WTC11 (cell line): ENCODE results near the gene KCNK16. TPM values are rescaled to one million over a fixed set of nuclear protein-coding genes. Genes with fewer than 3 reads are reported as not detected.

Experiments
- ATAC-seq: fragments of 200-7000 bp; cut with Tn5 transposase; 2 replicates; pipeline ENCODE4 v1.10.0; 2021; ENCODE audit warnings: mild to moderate bottlenecking, moderate library complexity
- CTCF ChIA-PET: fragments of 300-600 bp; sonication (Branson Sonifier 250); formaldehyde crosslinking; loops from one replicate; lab custom pipeline; 2021; ENCODE audit warnings: antibody characterized with exemption; lab: Charles Lee
- POLR2A ChIA-PET: fragments of 350-600 bp; sonication (Branson Sonifier 250); formaldehyde crosslinking; loops from one replicate; lab custom pipeline; 2021; ENCODE audit warnings: antibody characterized with exemption; lab: Charles Lee
- DNase-seq: peaks from one replicate; pipeline ENCODE4 v3.0.0; 2021; ENCODE audit warnings: low spot score
- H3K27ac Mint-ChIP-seq: 2 replicates; pipeline ENCODE4 v1.8.0; 2021; ENCODE audit warnings: mixed read lengths
- H3K27me3 Mint-ChIP-seq: 2 replicates; pipeline ENCODE4 v1.8.0; 2021; ENCODE audit warnings: low read depth, mild to moderate bottlenecking, moderate library complexity, mixed read lengths
- H3K36me3 Mint-ChIP-seq: 2 replicates; pipeline ENCODE4 v1.8.0; 2021; ENCODE audit warnings: mixed read lengths
- H3K4me1 Mint-ChIP-seq: 2 replicates; pipeline ENCODE4 v1.8.0; 2022; ENCODE audit warnings: mixed read lengths
- H3K4me3 Mint-ChIP-seq: 2 replicates; pipeline ENCODE4 v1.8.0; 2021; ENCODE audit warnings: mild to moderate bottlenecking, moderate library complexity, mixed read lengths
- H3K9me3 Mint-ChIP-seq: 2 replicates; pipeline ENCODE4 v1.8.0; 2021; ENCODE audit warnings: mixed read lengths
- CREB1 ChIP-seq: sonication (generic); formaldehyde crosslinking; IDR thresholded peaks from 2 replicates; pipeline ENCODE4 v1.8.0; 2023; ENCODE audit warnings: mild to moderate bottlenecking, missing genetic modification reagents
- GRHL2 ChIP-seq: fragments of 250-450 bp; sonication (Bioruptor Pico); IDR thresholded peaks from 2 replicates; pipeline ENCODE4 v1.8.0; 2022; ENCODE audit warnings: mild to moderate bottlenecking, moderate library complexity; ENCODE audit not compliant: insufficient replicate concordance, severe bottlenecking
- IRF2 ChIP-seq: sonication (generic); formaldehyde crosslinking; IDR thresholded peaks from 2 replicates; pipeline ENCODE4 v1.8.0; 2022; ENCODE audit warnings: low read depth, missing genetic modification reagents, borderline replicate concordance
- JUN ChIP-seq: sonication (generic); formaldehyde crosslinking; IDR thresholded peaks from 2 replicates; pipeline ENCODE4 v1.8.0; 2023; ENCODE audit warnings: mild to moderate bottlenecking, missing genetic modification reagents
- NFATC4 ChIP-seq: fragments of 250-450 bp; sonication (Bioruptor Pico); IDR thresholded peaks from 2 replicates; pipeline ENCODE4 v1.9.0; 2021; ENCODE audit warnings: mild to moderate bottlenecking
- NFE2L1 ChIP-seq: sonication (generic); formaldehyde crosslinking; IDR thresholded peaks from 2 replicates; pipeline ENCODE4 v1.8.1; 2023; ENCODE audit warnings: missing genetic modification reagents
- NR1H2 ChIP-seq: sonication (generic); formaldehyde crosslinking; IDR thresholded peaks from 2 replicates; pipeline ENCODE4 v1.9.0; 2021; ENCODE audit warnings: mild to moderate bottlenecking, moderate library complexity, missing genetic modification reagents
- NR3C1 ChIP-seq: sonication (generic); formaldehyde crosslinking; conservative IDR thresholded peaks from 2 replicates; pipeline ENCODE4 v1.8.1; 2023; ENCODE audit warnings: low read depth, mild to moderate bottlenecking, missing genetic modification reagents
- OVOL2 ChIP-seq: fragments of 250-450 bp; sonication (Bioruptor Pico); IDR thresholded peaks from 2 replicates; pipeline ENCODE4 v1.9.0; 2021; ENCODE audit warnings: mild to moderate bottlenecking, borderline replicate concordance
- PRRX2 ChIP-seq: fragments of 250-450 bp; sonication (Bioruptor Pico); IDR thresholded peaks from 2 replicates; pipeline ENCODE4 v1.8.0; 2021; ENCODE audit warnings: mild to moderate bottlenecking
- RELA ChIP-seq: sonication (generic); formaldehyde crosslinking; IDR thresholded peaks from 2 replicates; pipeline ENCODE4 v1.8.1; 2022; ENCODE audit warnings: missing genetic modification reagents, mild to moderate bottlenecking, borderline replicate concordance
- total RNA-seq: library from RNA; stranded (reverse); gene quantifications from 3 replicates; pipeline ENCODE4 v1.2.3, GENCODE V29; 2021
- TF ChIP-seq, protein P1 (sequence below): fragments of 250-450 bp; sonication (Bioruptor Pico); IDR thresholded peaks from 2 replicates; pipeline ENCODE4 v1.9.0; 2021; ENCODE audit warnings: mild to moderate bottlenecking
- TF ChIP-seq, protein P2 (sequence below): sonication (generic); formaldehyde crosslinking; IDR thresholded peaks from 2 replicates; pipeline ENCODE4 v1.8.1; 2023; ENCODE audit warnings: mild to moderate bottlenecking, missing genetic modification reagents, borderline replicate concordance
- TF ChIP-seq, protein P3 (sequence below): sonication (generic); formaldehyde crosslinking; IDR thresholded peaks from 2 replicates; pipeline ENCODE4 v1.8.0; 2023; ENCODE audit warnings: missing genetic modification reagents
- TF ChIP-seq, protein P4 (sequence below): sonication (generic); formaldehyde crosslinking; IDR thresholded peaks from 2 replicates; pipeline ENCODE4 v1.8.1; 2022; ENCODE audit warnings: mild to moderate bottlenecking, missing genetic modification reagents, moderate library complexity, borderline replicate concordance
- TF ChIP-seq, protein P5 (sequence below): fragments of 250-450 bp; sonication (Bioruptor Pico); IDR thresholded peaks from 2 replicates; pipeline ENCODE4 v1.9.0; 2021; ENCODE audit warnings: moderate library complexity, mild to moderate bottlenecking, inconsistent platforms, borderline replicate concordance
- TF ChIP-seq, protein P6 (sequence below): sonication (generic); formaldehyde crosslinking; IDR thresholded peaks from 2 replicates; pipeline ENCODE4 v1.8.0; 2022; ENCODE audit warnings: mild to moderate bottlenecking, missing genetic modification reagents
- TF ChIP-seq, protein P7 (sequence below): sonication (generic); formaldehyde crosslinking; IDR thresholded peaks from 2 replicates; pipeline ENCODE4 v1.8.0; 2023; ENCODE audit warnings: mild to moderate bottlenecking, missing genetic modification reagents

KCNK16 gene
- total RNA-seq, 1 experiment from 2014 or later, result not detected

DNA sequence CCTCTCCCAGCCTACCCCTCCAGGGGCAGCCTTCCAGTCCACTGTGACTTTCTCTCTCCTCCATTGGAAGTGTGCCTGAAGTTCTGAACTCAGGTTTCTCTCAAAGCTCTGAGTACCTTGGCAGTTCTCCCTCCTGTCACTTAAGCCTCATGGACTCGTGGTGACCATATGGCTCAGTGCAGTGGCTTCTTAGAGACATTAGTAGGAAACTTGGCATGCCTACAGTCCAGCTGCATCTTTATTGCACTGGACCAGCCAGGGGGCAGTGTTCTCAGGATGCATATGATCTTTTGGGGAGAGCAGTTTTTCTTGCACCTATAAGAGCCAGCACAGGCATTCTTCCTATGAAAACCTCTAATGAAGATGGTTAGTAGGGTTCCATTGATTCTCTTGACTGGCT, 47.5 kb upstream of the KCNK16 start:
- Mint-ChIP-seq H3K4me1 (peaks cover 20% of the 10 kb centered on the region), H3K27me3 (peaks cover 3% of the 10 kb centered on the region; the same call in 1 of the 2 replicates), H3K36me3 (no peaks in the 10 kb centered on the region), H3K4me3 (no peak overlapping the region), H3K27ac (no peak overlapping the region), H3K9me3 (no peaks in the 10 kb centered on the region)
- DNase-seq (no peak), ATAC-seq (peak; percentile 18; the same call in 1 of the 2 replicates)
- TF ChIP-seq, protein P1, sequence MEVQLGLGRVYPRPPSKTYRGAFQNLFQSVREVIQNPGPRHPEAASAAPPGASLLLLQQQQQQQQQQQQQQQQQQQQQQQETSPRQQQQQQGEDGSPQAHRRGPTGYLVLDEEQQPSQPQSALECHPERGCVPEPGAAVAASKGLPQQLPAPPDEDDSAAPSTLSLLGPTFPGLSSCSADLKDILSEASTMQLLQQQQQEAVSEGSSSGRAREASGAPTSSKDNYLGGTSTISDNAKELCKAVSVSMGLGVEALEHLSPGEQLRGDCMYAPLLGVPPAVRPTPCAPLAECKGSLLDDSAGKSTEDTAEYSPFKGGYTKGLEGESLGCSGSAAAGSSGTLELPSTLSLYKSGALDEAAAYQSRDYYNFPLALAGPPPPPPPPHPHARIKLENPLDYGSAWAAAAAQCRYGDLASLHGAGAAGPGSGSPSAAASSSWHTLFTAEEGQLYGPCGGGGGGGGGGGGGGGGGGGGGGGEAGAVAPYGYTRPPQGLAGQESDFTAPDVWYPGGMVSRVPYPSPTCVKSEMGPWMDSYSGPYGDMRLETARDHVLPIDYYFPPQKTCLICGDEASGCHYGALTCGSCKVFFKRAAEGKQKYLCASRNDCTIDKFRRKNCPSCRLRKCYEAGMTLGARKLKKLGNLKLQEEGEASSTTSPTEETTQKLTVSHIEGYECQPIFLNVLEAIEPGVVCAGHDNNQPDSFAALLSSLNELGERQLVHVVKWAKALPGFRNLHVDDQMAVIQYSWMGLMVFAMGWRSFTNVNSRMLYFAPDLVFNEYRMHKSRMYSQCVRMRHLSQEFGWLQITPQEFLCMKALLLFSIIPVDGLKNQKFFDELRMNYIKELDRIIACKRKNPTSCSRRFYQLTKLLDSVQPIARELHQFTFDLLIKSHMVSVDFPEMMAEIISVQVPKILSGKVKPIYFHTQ (CRISPR knock-in tag), result no peak
- no peak for TF ChIP-seq PRRX2 (CRISPR knock-in tag)
- TF ChIP-seq CREB1 (CRISPR knock-in tag), result no peak
- no peak for TF ChIP-seq GRHL2 (CRISPR knock-in tag)
- TF ChIP-seq, protein P2, sequence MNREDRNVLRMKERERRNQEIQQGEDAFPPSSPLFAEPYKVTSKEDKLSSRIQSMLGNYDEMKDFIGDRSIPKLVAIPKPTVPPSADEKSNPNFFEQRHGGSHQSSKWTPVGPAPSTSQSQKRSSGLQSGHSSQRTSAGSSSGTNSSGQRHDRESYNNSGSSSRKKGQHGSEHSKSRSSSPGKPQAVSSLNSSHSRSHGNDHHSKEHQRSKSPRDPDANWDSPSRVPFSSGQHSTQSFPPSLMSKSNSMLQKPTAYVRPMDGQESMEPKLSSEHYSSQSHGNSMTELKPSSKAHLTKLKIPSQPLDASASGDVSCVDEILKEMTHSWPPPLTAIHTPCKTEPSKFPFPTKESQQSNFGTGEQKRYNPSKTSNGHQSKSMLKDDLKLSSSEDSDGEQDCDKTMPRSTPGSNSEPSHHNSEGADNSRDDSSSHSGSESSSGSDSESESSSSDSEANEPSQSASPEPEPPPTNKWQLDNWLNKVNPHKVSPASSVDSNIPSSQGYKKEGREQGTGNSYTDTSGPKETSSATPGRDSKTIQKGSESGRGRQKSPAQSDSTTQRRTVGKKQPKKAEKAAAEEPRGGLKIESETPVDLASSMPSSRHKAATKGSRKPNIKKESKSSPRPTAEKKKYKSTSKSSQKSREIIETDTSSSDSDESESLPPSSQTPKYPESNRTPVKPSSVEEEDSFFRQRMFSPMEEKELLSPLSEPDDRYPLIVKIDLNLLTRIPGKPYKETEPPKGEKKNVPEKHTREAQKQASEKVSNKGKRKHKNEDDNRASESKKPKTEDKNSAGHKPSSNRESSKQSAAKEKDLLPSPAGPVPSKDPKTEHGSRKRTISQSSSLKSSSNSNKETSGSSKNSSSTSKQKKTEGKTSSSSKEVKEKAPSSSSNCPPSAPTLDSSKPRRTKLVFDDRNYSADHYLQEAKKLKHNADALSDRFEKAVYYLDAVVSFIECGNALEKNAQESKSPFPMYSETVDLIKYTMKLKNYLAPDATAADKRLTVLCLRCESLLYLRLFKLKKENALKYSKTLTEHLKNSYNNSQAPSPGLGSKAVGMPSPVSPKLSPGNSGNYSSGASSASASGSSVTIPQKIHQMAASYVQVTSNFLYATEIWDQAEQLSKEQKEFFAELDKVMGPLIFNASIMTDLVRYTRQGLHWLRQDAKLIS (CRISPR knock-in tag), result no peak
- no peak for TF ChIP-seq NFE2L1
- TF ChIP-seq JUN (CRISPR knock-in tag), result no peak
- TF ChIP-seq, protein P3, sequence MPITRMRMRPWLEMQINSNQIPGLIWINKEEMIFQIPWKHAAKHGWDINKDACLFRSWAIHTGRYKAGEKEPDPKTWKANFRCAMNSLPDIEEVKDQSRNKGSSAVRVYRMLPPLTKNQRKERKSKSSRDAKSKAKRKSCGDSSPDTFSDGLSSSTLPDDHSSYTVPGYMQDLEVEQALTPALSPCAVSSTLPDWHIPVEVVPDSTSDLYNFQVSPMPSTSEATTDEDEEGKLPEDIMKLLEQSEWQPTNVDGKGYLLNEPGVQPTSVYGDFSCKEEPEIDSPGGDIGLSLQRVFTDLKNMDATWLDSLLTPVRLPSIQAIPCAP (CRISPR knock-in tag), result no peak
- TF ChIP-seq IRF2 (CRISPR knock-in tag), result no peak
- no peak for TF ChIP-seq OVOL2 (CRISPR knock-in tag)
- no peak for TF ChIP-seq NR3C1
- no peak for TF ChIP-seq RELA (CRISPR knock-in tag)
- ChIA-PET POLR2A (no interaction called here), CTCF (interaction anchor here (0.6 to 2.7 kb wide), 15 partner anchors 7 to 1216 kb away, joined by 3 to 25 read pairs (median 5); no protein-coding TSS in a partner anchor)

DNA sequence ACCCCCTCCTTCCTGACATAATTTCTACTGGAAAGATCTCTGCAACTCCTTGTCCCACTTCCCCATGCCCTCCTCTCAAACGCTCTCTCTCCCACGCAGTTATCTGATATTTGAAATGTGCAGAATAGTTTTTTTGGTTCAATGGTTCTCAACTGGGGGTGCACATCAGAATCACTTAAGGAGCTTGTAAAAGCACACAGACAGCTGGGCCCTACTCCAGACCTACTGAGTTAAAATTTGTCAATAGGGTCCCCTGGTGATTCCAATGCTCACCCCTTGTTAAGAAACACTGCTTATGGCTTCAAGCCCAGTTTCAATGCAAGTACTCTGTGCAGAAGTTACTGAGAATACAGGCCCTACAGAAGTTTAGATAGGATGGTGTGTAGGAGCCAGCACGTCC, 45.2 kb upstream of the KCNK16 start:
- H3K4me3 Mint-ChIP-seq, result no peak overlapping the region
- H3K27me3 Mint-ChIP-seq, result peaks cover 3% of the 10 kb centered on the region; the same call in 1 of the 2 replicates
- no peaks in the 10 kb centered on the region for H3K9me3 Mint-ChIP-seq
- no peaks in the 10 kb centered on the region for H3K36me3 Mint-ChIP-seq
- ATAC-seq (no peak), DNase-seq (no peak)
- H3K27ac Mint-ChIP-seq, result no peak overlapping the region
- H3K4me1 Mint-ChIP-seq, result peaks cover 22% of the 10 kb centered on the region
- CTCF ChIA-PET, result no interaction called here
- POLR2A ChIA-PET, result no interaction called here
- TF ChIP-seq NR1H2 (CRISPR knock-in tag) (no peak), NFATC4 (CRISPR knock-in tag) (no peak), PRRX2 (CRISPR knock-in tag) (no peak), NFE2L1 (no peak)
- TF ChIP-seq, protein P4, sequence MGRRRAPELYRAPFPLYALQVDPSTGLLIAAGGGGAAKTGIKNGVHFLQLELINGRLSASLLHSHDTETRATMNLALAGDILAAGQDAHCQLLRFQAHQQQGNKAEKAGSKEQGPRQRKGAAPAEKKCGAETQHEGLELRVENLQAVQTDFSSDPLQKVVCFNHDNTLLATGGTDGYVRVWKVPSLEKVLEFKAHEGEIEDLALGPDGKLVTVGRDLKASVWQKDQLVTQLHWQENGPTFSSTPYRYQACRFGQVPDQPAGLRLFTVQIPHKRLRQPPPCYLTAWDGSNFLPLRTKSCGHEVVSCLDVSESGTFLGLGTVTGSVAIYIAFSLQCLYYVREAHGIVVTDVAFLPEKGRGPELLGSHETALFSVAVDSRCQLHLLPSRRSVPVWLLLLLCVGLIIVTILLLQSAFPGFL, result no peak
- TF ChIP-seq, protein P1 (CRISPR knock-in tag), result no peak
- TF ChIP-seq, protein P5, sequence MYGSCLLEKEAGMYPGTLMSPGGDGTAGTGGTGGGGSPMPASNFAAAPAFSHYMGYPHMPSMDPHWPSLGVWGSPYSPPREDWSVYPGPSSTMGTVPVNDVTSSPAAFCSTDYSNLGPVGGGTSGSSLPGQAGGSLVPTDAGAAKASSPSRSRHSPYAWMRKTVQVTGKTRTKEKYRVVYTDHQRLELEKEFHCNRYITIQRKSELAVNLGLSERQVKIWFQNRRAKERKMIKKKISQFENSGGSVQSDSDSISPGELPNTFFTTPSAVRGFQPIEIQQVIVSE (CRISPR knock-in tag), result no peak
- TF ChIP-seq, protein P6, sequence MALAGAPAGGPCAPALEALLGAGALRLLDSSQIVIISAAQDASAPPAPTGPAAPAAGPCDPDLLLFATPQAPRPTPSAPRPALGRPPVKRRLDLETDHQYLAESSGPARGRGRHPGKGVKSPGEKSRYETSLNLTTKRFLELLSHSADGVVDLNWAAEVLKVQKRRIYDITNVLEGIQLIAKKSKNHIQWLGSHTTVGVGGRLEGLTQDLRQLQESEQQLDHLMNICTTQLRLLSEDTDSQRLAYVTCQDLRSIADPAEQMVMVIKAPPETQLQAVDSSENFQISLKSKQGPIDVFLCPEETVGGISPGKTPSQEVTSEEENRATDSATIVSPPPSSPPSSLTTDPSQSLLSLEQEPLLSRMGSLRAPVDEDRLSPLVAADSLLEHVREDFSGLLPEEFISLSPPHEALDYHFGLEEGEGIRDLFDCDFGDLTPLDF (CRISPR knock-in tag), result no peak
- TF ChIP-seq, protein P7, sequence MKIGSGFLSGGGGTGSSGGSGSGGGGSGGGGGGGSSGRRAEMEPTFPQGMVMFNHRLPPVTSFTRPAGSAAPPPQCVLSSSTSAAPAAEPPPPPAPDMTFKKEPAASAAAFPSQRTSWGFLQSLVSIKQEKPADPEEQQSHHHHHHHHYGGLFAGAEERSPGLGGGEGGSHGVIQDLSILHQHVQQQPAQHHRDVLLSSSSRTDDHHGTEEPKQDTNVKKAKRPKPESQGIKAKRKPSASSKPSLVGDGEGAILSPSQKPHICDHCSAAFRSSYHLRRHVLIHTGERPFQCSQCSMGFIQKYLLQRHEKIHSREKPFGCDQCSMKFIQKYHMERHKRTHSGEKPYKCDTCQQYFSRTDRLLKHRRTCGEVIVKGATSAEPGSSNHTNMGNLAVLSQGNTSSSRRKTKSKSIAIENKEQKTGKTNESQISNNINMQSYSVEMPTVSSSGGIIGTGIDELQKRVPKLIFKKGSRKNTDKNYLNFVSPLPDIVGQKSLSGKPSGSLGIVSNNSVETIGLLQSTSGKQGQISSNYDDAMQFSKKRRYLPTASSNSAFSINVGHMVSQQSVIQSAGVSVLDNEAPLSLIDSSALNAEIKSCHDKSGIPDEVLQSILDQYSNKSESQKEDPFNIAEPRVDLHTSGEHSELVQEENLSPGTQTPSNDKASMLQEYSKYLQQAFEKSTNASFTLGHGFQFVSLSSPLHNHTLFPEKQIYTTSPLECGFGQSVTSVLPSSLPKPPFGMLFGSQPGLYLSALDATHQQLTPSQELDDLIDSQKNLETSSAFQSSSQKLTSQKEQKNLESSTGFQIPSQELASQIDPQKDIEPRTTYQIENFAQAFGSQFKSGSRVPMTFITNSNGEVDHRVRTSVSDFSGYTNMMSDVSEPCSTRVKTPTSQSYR, result no peak
